Testis (tissue), 2 donors: ENCODE results near the gene SMAGP.

ENCODE experiments used
- POLR2A ChIP-seq: fragments of 450-650 bp; IDR thresholded peaks from one replicate; pipeline ENCODE4 v1.6.1; 2017; ENCODE audit warnings: antibody characterized with exemption, mild to moderate bottlenecking, moderate library complexity
- TF ChIP-seq, protein P1 (sequence below), 3 experiments: fragments of 450-650 bp in 2 of 3; fragments of 200-600 bp in 1 of 3; sonication (generic) in 1 of 3; IDR thresholded peaks; one replicate each; pipeline ENCODE4 v1.5.1; 2016 to 2019; ENCODE audit warnings: antibody characterized with exemption in 3 of 3, mild to moderate bottlenecking in 2 of 3, moderate library complexity in 1 of 3

GRCh38 chr12:51229116-51229809 is 41.0 kb downstream of the SMAGP start:
- TF ChIP-seq, protein P1, sequence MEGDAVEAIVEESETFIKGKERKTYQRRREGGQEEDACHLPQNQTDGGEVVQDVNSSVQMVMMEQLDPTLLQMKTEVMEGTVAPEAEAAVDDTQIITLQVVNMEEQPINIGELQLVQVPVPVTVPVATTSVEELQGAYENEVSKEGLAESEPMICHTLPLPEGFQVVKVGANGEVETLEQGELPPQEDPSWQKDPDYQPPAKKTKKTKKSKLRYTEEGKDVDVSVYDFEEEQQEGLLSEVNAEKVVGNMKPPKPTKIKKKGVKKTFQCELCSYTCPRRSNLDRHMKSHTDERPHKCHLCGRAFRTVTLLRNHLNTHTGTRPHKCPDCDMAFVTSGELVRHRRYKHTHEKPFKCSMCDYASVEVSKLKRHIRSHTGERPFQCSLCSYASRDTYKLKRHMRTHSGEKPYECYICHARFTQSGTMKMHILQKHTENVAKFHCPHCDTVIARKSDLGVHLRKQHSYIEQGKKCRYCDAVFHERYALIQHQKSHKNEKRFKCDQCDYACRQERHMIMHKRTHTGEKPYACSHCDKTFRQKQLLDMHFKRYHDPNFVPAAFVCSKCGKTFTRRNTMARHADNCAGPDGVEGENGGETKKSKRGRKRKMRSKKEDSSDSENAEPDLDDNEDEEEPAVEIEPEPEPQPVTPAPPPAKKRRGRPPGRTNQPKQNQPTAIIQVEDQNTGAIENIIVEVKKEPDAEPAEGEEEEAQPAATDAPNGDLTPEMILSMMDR (IDR thresholded peaks at IDR 0.05), result no peak
- TF ChIP-seq POLR2A, result no peak
